GM23338 (cell line): ENCODE results near the gene DCAF11.

Source experiments
- CTCF ChIP-seq, 2 experiments: fragments of 200-600 bp in 1 of 2; sonication (generic) in 1 of 2; conservative IDR thresholded peaks; 2 replicates each; pipeline versions ENCODE4 v1.5.1 to v1.6.1; 2016 to 2017; ENCODE audit warnings: antibody characterized with exemption in 2 of 2, low read depth in 2 of 2, mild to moderate bottlenecking in 2 of 2, moderate library complexity in 1 of 2
- EZH2phosphoT487 ChIP-seq: fragments of 200-600 bp; sonication (generic); IDR thresholded peaks from one replicate; pipeline ENCODE4 v1.8.1; 2018; ENCODE audit warnings: antibody characterized with exemption; ENCODE audit not compliant: unreplicated experiment

GRCh38 chr14:24150061-24150460 is 35.5 kb downstream of the DCAF11 start:
- TF ChIP-seq EZH2phosphoT487, result no peak
- TF ChIP-seq CTCF (conservative IDR thresholded peaks at IDR 0.05; ENCODE audit: low read depth in 2 of 2), result no peak
